HCT116 (cell line): Measurements from ENCODE around the gene AQP1. TPM values are rescaled to one million over a fixed set of nuclear protein-coding genes. Genes with fewer than 3 reads are reported as not detected.

Experiments
- ATAC-seq: fragments of 200-7000 bp; cut with Tn5 transposase; 2 replicates; pipeline ENCODE4 v1.9.1; 2020; ENCODE audit warnings: mild to moderate bottlenecking, moderate library complexity
- Bru-seq: library from RNA; stranded (reverse); fragments of 400-500 nt; gene quantifications from one replicate; lab custom pipeline; 2021; lab: Mats Ljungman, UMichigan
- BruChase-seq, 2 experiments: library from RNA; stranded (reverse); fragments of 400-500 nt; gene quantifications; one replicate each; lab custom pipeline; 2021; lab: Mats Ljungman, UMichigan
- BruUV-seq: library from RNA; stranded (reverse); fragments of 400-500 nt; replicated peaks from 2 replicates; lab custom pipeline; 2021; lab: Mats Ljungman, UMichigan
- CTCF ChIA-PET: fragments of 300-600 bp; sonication (Branson Sonifier 250); formaldehyde crosslinking; loops from one replicate; lab custom pipeline; 2021; ENCODE audit warnings: antibody characterized with exemption; lab: Charles Lee
- POLR2A ChIA-PET: fragments of 300-600, 350-600 bp; sonication (Branson Sonifier 250); formaldehyde crosslinking; loops from one replicate; lab custom pipeline; 2021; ENCODE audit warnings: antibody characterized with exemption; lab: Charles Lee
- RAD21 ChIA-PET, 2 experiments: fragments of 300-600 bp; sonication (Branson Sonifier 250); formaldehyde crosslinking; loops; one replicate each; lab custom pipeline; 2023; ENCODE audit warnings: low total read pairs in 2 of 2; ENCODE audit not compliant: uncharacterized antibody in 2 of 2, unreplicated experiment in 2 of 2, low non-redundant PET in 1 of 2; lab: Charles Lee
- DNase-seq: peaks from one replicate; pipeline ENCODE4 v3.0.0-alpha.2; 2010; ENCODE audit warnings: low read depth, low spot score
- H2AFZ ChIP-seq: fragments of 200-600 bp; shearing (Covaris generic), sonication (generic); 2 replicates; pipeline ENCODE4 v1.6.1; 2017; ENCODE audit warnings: low read depth, mixed run types, mixed read lengths, antibody characterized with exemption, low read length; ENCODE audit not compliant: poor library complexity, severe bottlenecking
- H3K27ac ChIP-seq: 2 replicates; pipeline ENCODE4 v1.5.1; 2012; ENCODE audit warnings: low read depth, low read length
- H3K27me3 ChIP-seq: fragments of 200-600 bp; sonication (generic); 2 replicates; pipeline ENCODE4 v1.6.1; 2016; ENCODE audit warnings: mixed run types, low read length, mixed read lengths; ENCODE audit not compliant: insufficient read depth
- H3K36me3 ChIP-seq, 2 experiments: fragments of 200-500 bp in 1 of 2; fragments of 200-600 bp in 1 of 2; sonication (Bioruptor generic) in 1 of 2; sonication (generic) in 1 of 2; 2 replicates each; pipeline versions ENCODE4 v1.5.1 to v1.6.1; 2014 to 2016; ENCODE audit warnings: low read length in 2 of 2, inconsistent platforms in 1 of 2, mixed read lengths in 1 of 2, mixed run types in 1 of 2; ENCODE audit not compliant: insufficient read depth in 2 of 2, control insufficient read depth in 1 of 2
- H3K4me1 ChIP-seq, 2 experiments: fragments of 200-600 bp in 1 of 2; sonication (generic) in 1 of 2; 2 replicates each; pipeline versions ENCODE4 v1.5.1 to v1.6.1; 2012 to 2017; ENCODE audit warnings: low read length in 2 of 2, inconsistent platforms in 1 of 2, mild to moderate bottlenecking in 1 of 2, mixed read lengths in 1 of 2, mixed run types in 1 of 2, moderate library complexity in 1 of 2; ENCODE audit not compliant: insufficient read depth in 2 of 2, control insufficient read depth in 1 of 2
- H3K4me2 ChIP-seq: fragments of 200-600 bp; sonication (generic); 2 replicates; pipeline ENCODE4 v1.6.1; 2017; ENCODE audit warnings: mixed run types, low read length, mixed read lengths
- H3K4me3 ChIP-seq, 2 experiments: fragments of 200-600 bp in 1 of 2; sonication (generic) in 1 of 2; replicated peaks in 1 of 2; 2 replicates each; pipeline ENCODE4 v1.5.1; 2011 to 2016; ENCODE audit warnings: low read length in 2 of 2, control low read depth in 1 of 2, low read depth in 1 of 2, mild to moderate bottlenecking in 1 of 2, mixed read lengths in 1 of 2, mixed run types in 1 of 2
- H3K79me2 ChIP-seq: fragments of 200-600 bp; sonication (generic); 2 replicates; pipeline ENCODE4 v1.6.1; 2017; ENCODE audit warnings: mild to moderate bottlenecking, mixed run types, low read length, moderate library complexity, mixed read lengths; ENCODE audit not compliant: insufficient read depth
- H3K9ac ChIP-seq: fragments of 200-600 bp; sonication (generic); 2 replicates; pipeline ENCODE4 v1.6.1; 2016; ENCODE audit warnings: low read length, mixed read lengths
- H3K9me2 ChIP-seq: fragments of 200-600 bp; sonication (generic), shearing (Covaris generic); 2 replicates; pipeline ENCODE4 v1.6.1; 2017; ENCODE audit warnings: mixed run types, mild to moderate bottlenecking, moderate library complexity; ENCODE audit not compliant: insufficient read depth
- H3K9me3 ChIP-seq, 2 experiments: fragments of 200-500 bp in 1 of 2; fragments of 200-600 bp in 1 of 2; sonication (Bioruptor generic) in 1 of 2; sonication (generic) in 1 of 2; 2 replicates each; pipeline ENCODE4 v1.6.1; 2014 to 2017; ENCODE audit warnings: low read length in 2 of 2, mixed read lengths in 2 of 2, inconsistent platforms in 1 of 2, low read depth in 1 of 2, mild to moderate bottlenecking in 1 of 2, mixed run types in 1 of 2, moderate library complexity in 1 of 2; ENCODE audit not compliant: control insufficient read depth in 1 of 2, insufficient read depth in 1 of 2
- H4K20me1 ChIP-seq: fragments of 200-600 bp; sonication (generic), shearing (Covaris generic); 2 replicates; pipeline ENCODE4 v1.6.1; 2017; ENCODE audit warnings: mixed run types, mild to moderate bottlenecking, moderate library complexity; ENCODE audit not compliant: insufficient read depth
- EGR1 ChIP-seq: IDR thresholded peaks from 2 replicates; pipeline ENCODE4 v1.6.1; 2012; ENCODE audit warnings: low read depth
- EZH2phosphoT487 ChIP-seq: fragments of 200-600 bp; IDR thresholded peaks from 2 replicates; pipeline ENCODE4 v1.6.1; 2018; ENCODE audit warnings: antibody characterized with exemption, borderline replicate concordance
- FOSL1 ChIP-seq: IDR thresholded peaks from 2 replicates; pipeline ENCODE4 v1.6.1; 2012; ENCODE audit warnings: low read depth
- POLR2A ChIP-seq: IDR thresholded peaks from 2 replicates; pipeline ENCODE4 v1.7.0; 2011; ENCODE audit warnings: borderline replicate concordance; ENCODE audit not compliant: insufficient read depth, insufficient read length; ENCODE audit errors: extremely low read depth
- SRF ChIP-seq: IDR thresholded peaks from 2 replicates; pipeline ENCODE4 v1.6.1; 2012; ENCODE audit warnings: low read depth
- YY1 ChIP-seq: IDR thresholded peaks from 2 replicates; pipeline ENCODE4 v1.6.1; 2011; ENCODE audit warnings: low read length, low read depth, moderate library complexity, mild to moderate bottlenecking; ENCODE audit not compliant: insufficient replicate concordance; ENCODE audit errors: extremely low read depth
- ZBTB33 ChIP-seq: IDR thresholded peaks from 2 replicates; pipeline ENCODE4 v1.6.1; 2011; ENCODE audit warnings: mild to moderate bottlenecking, low read length, moderate library complexity; ENCODE audit not compliant: insufficient replicate concordance; ENCODE audit errors: extremely low read depth
- intact Hi-C: fragments of 100-400 bp; cut with micrococcal nuclease; formaldehyde crosslinking; loops from 2 replicates; pipeline ENCODE4 v1.10.0; 2022
- long read RNA-seq: library from polyadenylated mRNA; unstranded; transcript quantifications from one replicate; pipeline ENCODE4 v2.0.0, GENCODE V29; 2021; ENCODE audit not compliant: unreplicated experiment
- polyA plus RNA-seq: library from polyadenylated mRNA; unstranded; fragments of >200 nt; gene quantifications from 2 replicates; pipeline ENCODE4 v1.2.1, GENCODE V29; 2012; ENCODE audit warnings: missing spikeins
- total RNA-seq: library from RNA; stranded (reverse); gene quantifications from one replicate; pipeline ENCODE4 v1.2.1, GENCODE V29; 2021; ENCODE audit not compliant: unreplicated experiment

The AQP1 gene
- total RNA-seq (2.0 TPM), Bru-seq, nascent RNA (percentile 35 among the genes with signal in this experiment), BruChase-seq, experiment 1, labeled RNA remaining after a 6-hour chase (percentile 66 among the genes with signal in this experiment), BruChase-seq, experiment 2, labeled RNA remaining after a 2-hour chase (percentile 59 among the genes with signal in this experiment)
- 1.4 and 1.5 TPM in 2 replicates for polyA plus RNA-seq
- long read RNA-seq, partial matches to known transcripts, result 0 of 1 reads
- long read RNA-seq, other reads (novel, unspliced or antisense), result 1 of 1 reads

DNA sequence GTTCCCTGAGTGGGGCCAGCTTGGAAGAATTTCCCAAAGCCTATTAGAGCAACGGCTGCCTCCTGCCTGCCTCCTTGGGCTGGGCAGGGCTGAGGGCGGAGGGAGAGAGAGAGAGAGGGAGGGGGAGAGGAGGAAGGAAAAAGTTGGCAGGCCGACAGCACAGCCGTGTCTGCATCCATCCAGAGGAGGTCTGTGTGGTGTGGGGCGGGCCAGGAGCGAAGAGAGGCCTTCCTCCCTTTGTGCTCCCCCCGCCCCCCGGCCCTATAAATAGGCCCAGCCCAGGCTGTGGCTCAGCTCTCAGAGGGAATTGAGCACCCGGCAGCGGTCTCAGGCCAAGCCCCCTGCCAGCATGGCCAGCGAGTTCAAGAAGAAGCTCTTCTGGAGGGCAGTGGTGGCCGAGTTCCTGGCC is at the start of gene AQP1:
Gene AQP1 (plus strand): TSS at position 293 of the 409 bp plus-strand sequence. CDS start 57 bp downstream, at position 350.
- Histone ChIP-seq H3K79me2 (no peaks in the 10 kb centered on the region), H2AFZ (no peak within 1 kb of the TSS), H3K36me3 (no peaks in the 10 kb centered on the region), H4K20me1 (no peaks in the 10 kb centered on the region), H3K27me3 (no peaks in the 10 kb centered on the region), H3K4me1 (peaks cover 10 to 21% of the 10 kb centered on the region in 2 experiments), H3K9ac (no peak within 1 kb of the TSS), H3K9me3 (no peaks in the 10 kb centered on the region), H3K4me2 (no peak within 1 kb of the TSS), H3K4me3 (no peak within 1 kb of the TSS), H3K9me2 (no peaks in the 10 kb centered on the region), H3K27ac (no peak within 1 kb of the TSS)
- POLR2A ChIA-PET, result no interaction called here
- ATAC-seq (no peak), DNase-seq (no peak)
- CTCF ChIA-PET, result no interaction called here
- TF ChIP-seq SRF (no peak), YY1 (no peak), FOSL1 (no peak), EZH2phosphoT487 (no peak), POLR2A (no peak)
- BruUV-seq, result no TSS peak
- intact Hi-C loops, result no loop called here
- RAD21 ChIA-PET, result no interaction called here

DNA sequence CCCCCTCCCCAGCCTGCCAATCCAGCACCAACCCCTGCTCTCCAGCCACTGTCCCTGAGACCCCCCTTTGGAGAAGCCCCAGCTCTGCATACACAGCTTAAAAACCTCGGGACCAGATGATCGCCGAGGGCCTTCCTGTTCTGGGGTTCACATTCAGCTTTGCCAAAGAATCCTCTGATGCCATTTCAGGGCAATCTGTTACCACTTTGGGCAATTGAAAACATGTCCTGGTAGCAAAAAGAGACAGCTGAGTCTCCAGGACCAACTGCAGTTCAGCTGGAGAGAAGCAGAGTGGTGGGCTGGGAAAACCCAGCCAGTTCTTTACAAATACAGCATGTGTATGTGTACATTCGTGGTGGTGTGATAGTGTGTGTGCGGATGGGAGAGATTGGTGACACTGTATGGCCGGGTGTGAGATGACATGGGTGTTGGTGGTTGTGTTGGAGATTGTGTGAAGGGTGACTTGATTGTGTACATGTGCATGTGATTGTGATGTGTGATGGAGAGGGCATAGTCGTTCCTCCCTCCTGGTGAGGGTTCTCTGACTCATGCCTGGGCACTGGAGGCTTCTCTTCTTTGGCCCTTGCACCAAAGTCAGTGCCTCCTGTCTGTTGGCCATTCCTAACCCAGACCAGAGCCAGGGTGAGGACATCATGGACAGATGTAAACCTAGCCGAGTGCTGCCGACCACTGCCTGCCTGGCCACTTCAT is 48.5 kb upstream of the AQP1 start:
- Histone ChIP-seq H3K36me3 (no peaks in the 10 kb centered on the region; a peak in 1 of 4 replicates), H3K4me2 (no peak overlapping the region), H3K4me1 (no peaks in the 10 kb centered on the region), H3K27me3 (no peaks in the 10 kb centered on the region), H4K20me1 (no peaks in the 10 kb centered on the region), H3K9me2 (no peaks in the 10 kb centered on the region), H3K9me3 (no peaks in the 10 kb centered on the region), H3K27ac (no peak overlapping the region), H3K9ac (no peak overlapping the region), H3K79me2 (no peaks in the 10 kb centered on the region), H3K4me3 (no peak overlapping the region), H2AFZ (no peak overlapping the region)
- no TSS peak for BruUV-seq
- intact Hi-C loops, result no loop called here
- ATAC-seq, result no peak
- POLR2A ChIA-PET, result no interaction called here
- RAD21 ChIA-PET, result no interaction called here
- no peak for DNase-seq
- CTCF ChIA-PET, result no interaction called here
- TF ChIP-seq EGR1 (no peak), ZBTB33 (no peak)
